Islet of Langerhans (tissue), 1 donor: Measurements from ENCODE around the gene NXF3.
"Not testable (repeated sequence)": the region's sequence is repeated elsewhere in the genome, so short reads cannot be mapped to it uniquely, and the experiment has no call there.

Source experiments
- FAIRE-seq: peaks from one replicate; lab custom pipeline; 2011; peaks lifted over from hg19 to GRCh38; lab: Jason Lieb, UNC

The NXF3 gene, protein sequence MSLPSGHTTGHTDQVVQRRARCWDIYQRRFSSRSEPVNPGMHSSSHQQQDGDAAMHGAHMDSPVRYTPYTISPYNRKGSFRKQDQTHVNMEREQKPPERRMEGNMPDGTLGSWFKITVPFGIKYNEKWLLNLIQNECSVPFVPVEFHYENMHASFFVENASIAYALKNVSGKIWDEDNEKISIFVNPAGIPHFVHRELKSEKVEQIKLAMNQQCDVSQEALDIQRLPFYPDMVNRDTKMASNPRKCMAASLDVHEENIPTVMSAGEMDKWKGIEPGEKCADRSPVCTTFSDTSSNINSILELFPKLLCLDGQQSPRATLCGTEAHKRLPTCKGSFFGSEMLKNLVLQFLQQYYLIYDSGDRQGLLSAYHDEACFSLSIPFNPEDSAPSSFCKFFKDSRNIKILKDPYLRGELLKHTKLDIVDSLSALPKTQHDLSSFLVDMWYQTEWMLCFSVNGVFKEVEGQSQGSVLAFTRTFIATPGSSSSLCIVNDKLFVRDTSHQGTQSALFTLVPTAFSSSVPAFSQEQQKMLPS

DNA sequence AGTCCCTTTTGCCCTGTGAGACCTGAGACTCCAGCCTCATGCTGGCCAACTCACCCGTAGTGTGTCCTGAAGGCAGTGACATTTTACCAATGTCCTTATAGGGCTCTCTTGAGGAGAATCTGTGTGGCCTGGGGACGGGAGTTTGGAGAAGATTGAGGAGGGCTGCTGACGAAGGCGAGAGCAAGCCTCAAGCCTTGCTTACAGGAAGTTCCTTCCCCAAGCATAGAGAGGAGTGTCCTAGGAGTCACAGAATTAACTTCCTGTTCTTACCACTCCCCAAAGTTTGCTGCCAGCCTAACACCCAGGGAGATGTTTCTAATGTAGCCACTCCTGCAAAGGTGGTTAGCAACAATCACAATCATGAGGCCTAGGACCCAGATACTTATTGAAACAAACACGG, at the start of gene NXF3:
Gene NXF3, minus strand, starts transcription at position 202 of the 400 bp plus-strand sequence. Its CDS starts 120 bp downstream, at position 82.
- FAIRE-seq: no peak

DNA sequence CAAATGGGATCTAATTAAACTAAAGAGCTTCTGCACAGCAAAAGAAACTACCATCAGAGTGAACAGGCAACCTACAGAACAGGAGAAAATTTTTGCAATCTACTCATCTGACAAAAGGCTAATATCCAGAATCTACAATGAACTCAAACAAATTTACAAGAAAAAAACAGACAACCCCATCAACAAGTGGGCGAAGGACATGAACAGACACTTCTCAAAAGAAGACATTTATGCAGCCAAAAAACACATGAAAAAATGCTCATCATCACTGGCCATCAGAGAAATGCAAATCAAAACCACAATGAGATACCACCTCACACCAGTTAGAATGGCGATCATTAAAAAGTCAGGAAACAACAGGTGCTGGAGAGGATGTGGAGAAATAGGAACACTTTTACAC, 43.6 kb upstream of the NXF3 start:
- FAIRE-seq: not testable (repeated sequence)

DNA sequence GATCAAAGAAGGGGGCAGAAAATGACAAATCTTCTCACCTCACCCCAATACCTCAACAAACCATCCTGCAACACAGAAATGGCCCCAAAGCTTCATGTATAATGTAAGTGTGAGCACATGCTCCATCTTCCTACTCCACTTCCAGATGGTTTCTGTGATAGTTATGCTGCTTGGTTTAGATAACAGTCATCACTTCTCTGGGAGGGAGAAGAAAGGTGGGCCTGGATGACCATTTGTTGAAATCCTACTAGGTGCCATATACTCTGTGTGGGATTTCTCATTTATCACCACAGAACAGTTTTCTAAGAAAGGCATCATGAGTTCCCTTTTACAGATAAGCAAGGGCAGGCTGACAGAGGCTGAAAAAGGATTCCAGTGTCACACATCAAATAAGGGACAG, 31.3 kb upstream of the NXF3 start:
- no peak for FAIRE-seq

DNA sequence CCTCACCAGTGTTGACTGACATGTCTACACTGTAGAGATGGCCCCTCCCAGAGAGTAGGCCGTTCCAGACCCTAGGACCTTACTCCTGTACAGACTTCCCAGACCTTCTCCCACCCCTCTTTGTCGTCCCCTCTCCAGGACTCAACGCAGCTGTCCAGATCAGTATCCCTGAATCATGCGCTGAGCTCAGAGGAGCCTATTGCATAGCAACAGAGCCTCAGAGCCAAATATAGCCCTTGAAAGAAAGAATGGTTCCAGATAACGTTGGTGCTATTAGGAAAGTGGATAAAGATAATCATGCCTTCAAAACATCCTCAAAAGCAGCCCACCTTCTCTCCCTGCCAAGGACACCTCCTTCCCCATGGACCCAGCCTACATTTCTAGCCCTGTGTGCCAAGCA, 27.8 kb upstream of the NXF3 start:
- FAIRE-seq: no peak

DNA sequence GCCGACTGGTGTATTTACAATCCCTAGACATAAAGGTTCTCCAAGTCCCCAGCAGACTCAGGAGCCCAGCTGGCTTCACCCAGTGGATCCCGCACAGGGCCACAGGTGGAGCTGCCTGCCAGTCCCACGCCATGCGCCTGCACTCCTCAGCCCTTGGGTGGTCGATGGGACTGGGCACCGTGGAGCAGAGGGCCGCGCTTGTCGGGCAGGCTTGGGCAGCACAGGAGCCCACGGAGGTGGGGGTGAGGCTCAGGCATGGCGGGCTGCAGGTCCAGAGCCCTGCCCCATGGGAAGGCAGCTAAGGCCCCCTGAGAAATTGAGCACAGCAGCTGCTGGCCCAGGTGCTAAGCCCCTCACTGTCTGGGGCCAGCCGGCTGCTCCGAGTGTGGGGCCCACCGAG, 24.0 kb upstream of the NXF3 start:
- not testable (repeated sequence) for FAIRE-seq

DNA sequence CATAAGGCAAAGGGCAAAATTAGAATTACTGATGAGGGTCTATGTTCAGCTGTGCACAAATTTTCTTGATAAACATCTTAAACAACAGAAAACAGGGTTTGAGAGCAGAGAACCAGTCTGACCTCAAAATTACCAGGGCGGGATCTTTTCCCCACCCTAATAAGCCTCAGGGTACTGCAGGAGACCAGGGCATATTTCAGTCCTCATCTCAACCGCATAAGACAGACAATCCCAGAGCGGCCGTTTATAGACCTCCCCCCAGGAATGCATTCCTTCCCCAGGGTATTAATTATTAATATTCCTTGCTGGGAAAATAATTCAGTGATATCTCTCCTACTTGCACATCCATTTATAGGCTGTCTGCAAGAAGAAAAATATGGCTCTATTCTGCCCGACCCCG, 16.6 kb upstream of the NXF3 start:
- not testable (repeated sequence) for FAIRE-seq

DNA sequence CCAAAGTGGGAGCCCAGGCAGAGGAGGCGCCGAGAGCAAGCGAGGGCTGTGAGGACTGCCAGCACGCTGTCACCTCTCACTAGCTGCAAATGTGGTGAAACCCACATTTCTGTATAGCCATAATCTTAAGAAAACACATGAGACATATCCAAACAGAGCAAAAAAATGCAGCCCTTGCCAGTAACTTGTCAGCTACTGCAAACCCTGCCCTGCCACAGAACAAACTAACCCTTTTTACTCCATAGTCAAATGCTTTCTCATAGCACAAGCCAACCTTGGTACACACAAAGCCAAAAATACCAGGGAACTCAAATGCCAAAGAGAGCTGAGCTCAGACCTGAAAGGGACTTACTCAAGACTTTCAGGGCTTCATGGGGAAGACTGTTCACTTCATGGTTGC, 14.9 kb upstream of the NXF3 start:
- FAIRE-seq: no peak

DNA sequence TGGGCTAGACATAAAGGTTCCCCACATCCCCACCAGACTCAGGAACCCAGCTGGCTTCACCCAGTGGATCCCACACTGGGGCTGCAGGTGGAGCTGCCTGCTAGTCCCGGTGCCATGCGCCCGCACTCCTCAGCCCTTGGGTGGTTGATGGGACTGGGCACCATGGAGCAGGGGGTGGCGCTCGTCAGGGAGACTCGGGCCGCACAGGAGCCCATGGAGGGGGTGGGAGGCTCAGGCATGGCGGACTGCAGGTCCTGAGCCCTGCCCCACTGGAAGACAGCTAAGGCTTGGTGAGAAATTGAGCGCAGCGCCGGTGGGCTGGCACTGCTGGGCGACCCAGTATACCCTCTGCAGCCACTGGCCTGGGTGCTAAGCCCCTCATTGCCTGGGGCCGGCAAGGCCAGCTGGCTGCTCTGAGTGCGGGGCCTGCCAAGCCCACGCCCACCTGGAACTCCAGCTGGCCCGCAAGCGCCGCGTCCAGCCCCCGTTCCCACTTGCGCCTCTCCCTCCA, 14.3 kb upstream of the NXF3 start:
- FAIRE-seq: not testable (repeated sequence)

DNA sequence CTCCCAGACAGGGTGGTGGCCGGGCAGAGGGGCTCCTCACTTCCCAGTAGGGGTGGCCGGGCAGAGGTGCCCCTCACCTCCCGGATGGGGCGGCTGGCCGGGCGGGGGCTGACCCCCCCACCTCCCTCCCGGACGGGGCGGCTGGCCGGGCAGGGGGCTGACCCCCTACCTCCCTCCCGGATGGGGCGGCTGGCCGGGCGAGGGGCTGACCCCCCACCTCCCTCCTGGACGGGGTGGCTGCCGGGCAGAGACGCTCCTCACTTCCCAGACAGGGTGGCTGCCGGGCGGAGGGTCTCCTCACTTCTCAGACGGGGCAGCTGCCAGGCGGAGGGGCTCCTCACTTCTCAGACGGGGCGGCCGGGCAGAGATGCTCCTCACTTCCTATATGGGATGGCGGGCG, 11.4 kb upstream of the NXF3 start:
- not testable (repeated sequence) for FAIRE-seq

DNA sequence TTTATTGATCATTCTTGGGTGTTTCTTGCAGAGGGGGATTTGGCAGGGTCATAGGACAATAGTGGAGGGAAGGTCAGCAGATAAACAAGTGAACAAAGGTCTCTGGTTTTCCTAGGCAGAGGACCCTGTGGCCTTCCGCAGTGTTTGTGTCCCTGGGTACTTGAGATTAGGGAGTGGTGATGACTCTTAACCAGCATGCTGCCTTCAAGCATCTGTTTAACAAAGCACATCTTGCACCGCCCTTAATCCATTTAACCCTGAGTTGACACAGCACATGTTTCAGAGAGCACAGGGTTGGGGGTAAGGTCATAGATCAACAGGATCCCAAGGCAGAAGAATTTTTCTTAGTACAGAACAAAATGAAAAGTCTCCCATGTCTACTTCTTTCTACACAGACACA, 10.9 kb upstream of the NXF3 start:
- FAIRE-seq: not testable (repeated sequence)

DNA sequence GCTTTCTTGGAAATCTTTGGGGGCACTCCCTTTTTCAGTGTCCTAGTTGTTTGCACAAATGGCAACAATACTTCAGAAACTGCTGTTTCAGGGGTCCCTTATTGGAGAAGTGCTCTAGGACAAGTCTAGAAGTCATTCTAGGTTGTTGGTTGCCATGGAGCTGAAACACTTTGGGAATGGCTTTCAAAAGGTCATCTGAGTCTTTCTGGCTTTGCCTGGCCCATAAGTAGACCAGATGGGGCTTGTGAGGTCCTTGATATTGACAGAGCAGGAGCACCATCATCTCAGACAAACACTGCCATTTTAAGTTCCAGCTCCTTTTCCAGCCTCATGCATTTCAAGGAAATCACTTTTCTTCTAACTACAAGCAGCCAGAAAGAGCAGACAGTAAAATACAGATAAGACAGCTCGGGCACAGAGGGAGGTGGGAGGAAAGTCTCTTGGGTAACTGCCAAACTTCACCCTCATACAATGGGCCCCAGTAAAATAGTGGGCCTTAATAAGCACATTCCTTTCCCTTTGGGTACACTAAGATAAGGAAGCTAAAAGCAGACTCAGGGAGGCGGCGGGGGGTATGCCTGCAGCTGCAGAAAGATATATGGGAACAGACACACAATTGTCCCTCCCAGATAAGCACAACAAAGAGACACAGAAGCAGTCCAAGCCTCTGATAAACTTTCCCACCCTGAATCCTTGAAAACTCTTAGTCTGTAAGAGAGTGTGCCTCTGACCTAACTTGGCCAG, 8.5 kb upstream of the NXF3 start:
- no peak for FAIRE-seq

DNA sequence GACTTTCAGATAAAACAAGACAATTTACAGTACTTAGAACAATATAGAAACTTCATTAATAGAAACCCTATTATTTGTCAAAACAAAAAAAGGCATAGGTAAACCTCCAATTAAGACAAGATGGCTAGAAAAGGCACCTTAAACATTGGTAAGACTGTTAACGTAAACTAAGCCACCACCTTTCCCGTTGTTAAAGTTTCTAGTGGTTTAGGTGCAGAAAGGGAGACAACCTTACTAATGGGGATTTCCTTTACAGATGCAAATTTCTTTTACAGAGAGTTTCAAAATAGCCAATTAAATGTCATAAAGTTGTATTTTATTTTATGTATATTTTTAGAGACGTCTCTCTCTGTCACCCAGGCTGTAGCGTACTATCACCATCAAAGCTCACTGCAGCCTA, 7.5 kb upstream of the NXF3 start:
- FAIRE-seq: no peak

DNA sequence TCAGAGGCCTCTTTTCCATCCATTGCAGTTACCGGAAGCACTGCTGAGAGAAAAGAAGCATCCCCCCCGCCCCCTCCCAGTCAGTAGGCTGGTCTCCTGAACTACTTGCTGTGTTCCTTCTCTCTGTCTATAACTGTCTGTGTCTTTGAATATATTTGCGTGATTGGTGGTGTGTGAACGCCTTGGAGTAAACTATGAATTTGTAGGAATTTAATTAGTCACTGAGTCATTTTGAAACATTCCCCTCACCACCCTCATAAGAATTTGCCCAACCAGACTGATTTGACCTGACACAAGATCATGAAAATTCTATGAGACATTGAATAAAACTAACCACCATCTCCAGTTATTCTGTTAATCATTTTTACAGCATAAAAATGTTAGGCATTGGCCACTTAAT, 6.7 kb upstream of the NXF3 start:
- no peak for FAIRE-seq

DNA sequence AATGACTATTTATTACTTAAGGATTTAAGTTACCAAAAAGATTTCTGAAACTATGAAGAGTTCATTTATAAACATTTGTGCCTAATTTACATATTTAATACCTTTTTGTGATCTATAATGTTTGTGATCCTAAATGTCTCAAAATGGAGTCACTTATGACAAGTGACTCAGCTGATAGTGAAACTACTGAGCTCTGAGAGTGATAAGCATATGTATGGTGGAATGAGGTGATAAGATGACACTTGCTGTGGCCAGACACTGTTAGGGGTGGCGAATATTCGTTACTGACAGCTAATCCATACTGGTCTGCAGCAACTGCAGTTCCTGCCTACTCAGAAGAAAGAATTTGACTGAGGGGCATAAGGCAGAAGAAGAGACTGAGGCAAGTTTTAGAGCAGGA, 5.5 kb upstream of the NXF3 start:
- no peak for FAIRE-seq

DNA sequence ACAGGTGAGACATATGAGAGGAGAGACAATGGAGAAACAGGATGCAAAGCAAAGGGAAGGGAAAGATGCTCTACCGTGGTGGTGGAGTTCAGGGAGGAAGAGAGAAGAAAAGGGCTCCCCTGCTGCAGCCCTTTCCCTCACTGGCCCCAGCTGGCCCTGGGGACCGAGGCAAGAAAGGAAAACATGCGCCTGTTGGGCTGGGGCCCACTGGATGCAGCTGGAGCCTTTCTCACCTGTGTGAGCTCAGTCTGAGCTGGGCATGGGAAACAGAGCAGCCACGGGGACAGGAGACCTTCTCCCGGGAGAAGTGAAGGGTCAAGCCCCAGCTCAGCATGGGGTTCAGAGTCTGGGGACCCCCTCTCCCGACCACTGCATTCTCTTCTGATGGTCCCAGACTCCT, 11.9 kb downstream of the NXF3 start:
- no peak for FAIRE-seq

DNA sequence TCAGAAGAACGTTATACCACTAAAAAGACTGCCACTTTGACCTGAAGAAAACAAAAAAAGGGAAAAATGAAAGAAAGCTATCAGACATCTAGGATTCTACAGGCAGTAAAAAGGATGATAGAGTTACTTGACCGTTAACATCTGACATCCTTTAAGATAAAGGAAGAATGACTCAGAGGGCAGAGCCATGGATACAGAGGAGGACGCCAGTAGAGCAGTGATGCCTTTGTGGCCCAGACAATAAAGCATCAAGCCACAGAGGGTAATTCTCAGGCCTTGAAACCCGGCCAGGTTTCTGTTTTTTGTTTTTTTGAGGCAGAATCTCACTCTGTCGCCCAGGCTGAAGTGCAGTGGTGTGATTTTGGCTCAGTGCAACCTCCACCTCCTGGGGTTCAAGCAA, 19.5 kb downstream of the NXF3 start:
- FAIRE-seq: no peak

DNA sequence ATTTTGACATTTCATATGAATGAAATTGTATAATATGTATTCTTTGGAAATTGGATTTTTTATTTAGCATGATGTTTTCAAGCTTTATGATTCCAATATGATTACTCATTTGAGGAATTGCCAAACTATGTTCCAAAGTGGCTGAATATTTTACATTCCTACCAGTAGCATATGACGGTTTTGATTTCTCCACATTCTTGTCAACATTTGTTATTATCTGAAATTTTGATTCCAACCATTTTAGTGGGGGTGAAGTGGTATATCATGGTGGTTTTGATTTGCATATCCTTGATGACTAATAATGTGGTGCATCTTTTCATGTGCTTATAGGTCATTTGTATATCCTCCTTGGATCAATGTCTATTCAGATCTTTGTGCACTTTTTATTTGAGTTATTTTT, 26.3 kb downstream of the NXF3 start:
- FAIRE-seq: no peak

DNA sequence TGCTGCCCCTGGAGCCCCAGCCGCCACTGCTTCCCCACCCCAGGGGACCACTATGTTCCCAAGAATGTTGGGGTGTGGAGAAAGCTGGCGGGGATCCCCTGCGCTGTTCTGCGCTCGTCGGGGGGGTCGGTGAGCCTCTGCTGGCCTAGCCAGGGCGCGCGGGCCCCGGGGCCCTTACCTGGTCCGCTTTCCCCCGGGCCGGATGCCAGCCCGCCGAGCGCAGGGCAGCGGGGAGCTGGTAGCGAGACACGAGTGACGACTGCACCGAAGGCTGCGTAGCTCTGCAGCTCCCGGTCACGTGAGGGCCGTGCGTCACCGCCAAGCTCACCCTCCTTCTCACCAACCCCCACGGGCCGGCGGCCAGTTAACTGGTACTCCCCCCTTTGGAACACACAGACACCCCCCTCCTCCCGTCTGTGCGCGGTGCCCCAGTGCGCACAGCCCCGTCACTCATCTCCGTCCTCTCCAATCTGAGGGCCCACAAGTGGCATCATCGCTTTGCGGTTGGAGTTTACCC, 29.0 kb downstream of the NXF3 start, which contains the start of gene BEX1:
Gene BEX1, minus strand, starts transcription at position 254 of the 517 bp plus-strand sequence. CDS start 897 bp downstream, outside the sequence.
- FAIRE-seq: peak; percentile 38

DNA sequence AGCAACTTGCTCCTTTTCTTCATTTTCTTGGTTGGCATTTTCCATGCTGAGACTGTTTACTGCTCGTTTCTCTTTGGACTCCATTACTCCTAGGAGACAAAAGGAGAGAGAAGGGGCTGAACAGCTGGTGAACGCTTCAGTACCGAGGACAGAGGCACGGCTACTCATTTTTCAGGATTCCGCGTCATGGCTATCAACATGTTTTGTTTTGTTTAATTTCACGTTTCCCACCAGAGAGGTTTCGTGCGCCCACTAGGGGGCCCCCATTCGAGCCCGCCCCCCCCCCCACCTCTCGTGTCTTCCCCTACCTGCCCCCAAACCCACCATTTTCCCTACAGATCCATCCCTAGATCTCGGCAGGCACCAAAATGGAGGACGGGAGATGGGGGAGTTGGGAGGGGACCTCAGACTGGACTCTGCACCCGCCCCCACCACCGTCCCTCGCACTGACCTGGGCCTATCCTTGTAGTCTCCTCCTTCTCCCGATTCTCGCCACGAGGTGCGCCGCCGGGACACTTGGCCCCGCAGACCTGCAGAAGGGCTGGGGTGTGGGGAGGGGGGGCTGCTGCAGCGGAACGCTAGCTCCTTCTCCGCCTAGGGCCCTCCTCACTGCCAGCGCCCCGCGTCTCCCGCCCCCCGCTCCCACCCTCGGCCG, 29.6 kb downstream of the NXF3 start:
- no peak for FAIRE-seq

DNA sequence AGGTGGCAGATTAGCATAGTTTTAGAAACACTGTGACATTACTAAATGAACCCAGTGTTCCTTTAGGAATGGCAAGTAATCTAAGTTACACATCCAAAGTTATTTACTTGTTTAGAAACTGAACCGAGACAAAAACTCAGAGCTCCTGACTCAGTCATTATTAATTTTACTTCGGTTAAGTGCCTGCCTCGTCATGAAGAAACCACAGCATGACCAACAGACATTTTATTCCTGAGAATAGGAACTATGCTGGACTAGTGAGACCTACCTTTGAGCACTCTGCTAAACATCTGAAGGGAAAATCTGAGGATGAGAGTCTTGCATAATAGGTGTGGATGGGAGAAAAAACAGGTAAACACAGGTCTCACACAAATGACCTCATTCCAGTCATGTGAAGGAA, 31.5 kb downstream of the NXF3 start:
- no peak for FAIRE-seq

DNA sequence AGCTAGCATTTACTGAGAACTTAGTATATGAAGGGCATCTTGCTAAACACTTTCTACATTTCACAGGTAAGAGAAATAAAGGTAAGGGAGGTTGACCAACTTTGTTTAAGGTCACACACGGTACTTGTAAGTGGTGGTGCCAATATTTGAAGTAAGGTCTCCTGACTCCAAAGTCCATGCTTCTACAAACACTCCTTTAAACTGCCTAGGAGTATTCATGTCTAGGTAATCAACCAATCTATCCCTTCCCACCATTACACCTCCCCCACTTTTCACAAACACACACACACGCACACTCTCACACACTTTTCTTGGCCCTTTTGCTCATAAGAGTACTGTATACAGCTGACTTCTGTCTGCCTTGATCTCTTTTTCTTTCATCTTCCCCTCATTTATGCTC, 36.0 kb downstream of the NXF3 start:
- no peak for FAIRE-seq

DNA sequence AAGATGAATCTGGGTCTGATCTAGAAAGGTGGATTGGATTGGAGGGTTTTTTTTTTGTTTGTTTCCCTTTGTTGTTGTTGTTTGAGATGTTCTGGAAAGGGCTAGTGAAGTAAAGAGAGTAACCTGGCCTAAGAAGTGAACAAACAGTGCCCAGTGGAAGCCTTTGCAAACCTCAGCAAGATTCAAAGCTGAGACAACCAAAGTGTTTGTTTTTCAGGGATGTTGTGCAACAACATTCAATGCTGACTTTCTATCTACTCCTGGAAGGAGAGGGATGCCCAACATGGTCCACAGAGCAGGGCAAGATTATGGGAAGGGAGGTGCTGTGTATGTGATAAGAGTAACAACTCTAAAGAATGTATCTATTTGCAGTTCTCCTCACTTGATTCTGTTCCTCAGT, 40.3 kb downstream of the NXF3 start:
- no peak for FAIRE-seq
